ENCODE results near the gene CLMP.

DNA sequence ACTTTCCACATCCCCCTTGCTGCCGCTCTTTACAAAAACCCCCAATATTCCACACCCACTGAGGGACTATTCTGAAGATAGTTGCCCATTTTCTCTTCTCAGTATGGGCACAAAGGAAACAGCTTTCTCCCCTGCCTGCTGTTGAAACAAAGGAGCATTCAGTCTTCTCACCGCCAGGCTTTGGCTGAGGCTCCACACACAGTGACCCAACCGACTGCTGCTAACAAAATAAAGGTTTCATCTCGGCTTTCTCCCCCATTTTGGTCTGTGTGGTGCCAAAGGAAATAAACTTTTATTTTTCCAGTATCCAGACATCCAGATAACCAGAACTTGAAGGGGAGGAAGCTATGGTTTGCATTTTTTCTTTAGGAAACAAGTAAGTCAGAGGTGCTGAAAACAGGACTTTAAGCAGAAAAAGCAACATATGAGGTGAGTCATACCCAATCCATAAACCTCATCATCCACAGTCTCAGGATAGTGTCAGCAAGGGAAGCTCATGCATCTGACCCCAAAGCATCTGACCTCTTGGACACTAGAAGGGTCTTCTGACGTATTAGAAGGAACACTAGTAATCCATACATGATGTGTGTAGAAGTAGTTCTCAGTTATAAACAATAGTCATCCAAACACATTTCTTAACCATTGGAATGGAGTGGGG, 6.4 kb downstream of the CLMP start:
- no peak for TF ChIP-seq POLR2AphosphoS5 (IDR thresholded peaks at IDR 0.05; ENCODE audit: low read depth, low read length)
- TF ChIP-seq POLR2A (IDR thresholded peaks at IDR 0.05; ENCODE audit: low read depth, low read length), result no peak
